ENCODE measurements around the gene AATK.

The AATK gene

GRCh38 chr17:81130385-81131361 is 35.3 kb downstream of the AATK start:
- Histone ChIP-seq H3K27me3 (ENCODE audit: insufficient read depth, insufficient read length) (no peaks in the 10 kb centered on the region), H3K9me3 (ENCODE audit: insufficient read depth, low read length) (no peaks in the 10 kb centered on the region), H3K36me3 (ENCODE audit: insufficient read depth, insufficient read length, low read length) (no peaks in the 10 kb centered on the region), H3K9ac (ENCODE audit: insufficient read length, low read depth) (no peak overlapping the region), H3K4me1 (ENCODE audit: insufficient read depth, insufficient read length) (peaks cover 50% of the 10 kb centered on the region), H3K4me3 (ENCODE audit: insufficient read length, low read depth) (no peak overlapping the region)
- no peak for DNase-seq (ENCODE audit: low read depth, low spot score)
- TF ChIP-seq ZNF274 (IDR thresholded peaks at IDR 0.05; ENCODE audit: low read depth, low read length) (no peak), SUZ12 (IDR thresholded peaks at IDR 0.05; ENCODE audit: extremely low read depth, insufficient read depth, insufficient read length) (no peak), YY1 (IDR thresholded peaks at IDR 0.05; ENCODE audit: insufficient read depth, insufficient read length) (no peak)

GRCh38 chr17:81129711-81130367 is 36.2 kb downstream of the AATK start:
- Histone ChIP-seq H3K4me3 (ENCODE audit: insufficient read length, low read depth) (no peak overlapping the region), H3K27me3 (ENCODE audit: insufficient read depth, insufficient read length) (no peaks in the 10 kb centered on the region), H3K4me1 (ENCODE audit: insufficient read depth, insufficient read length) (peaks cover 52% of the 10 kb centered on the region), H3K9me3 (ENCODE audit: insufficient read depth, low read length) (no peaks in the 10 kb centered on the region), H3K36me3 (ENCODE audit: insufficient read depth, insufficient read length, low read length) (no peaks in the 10 kb centered on the region), H3K9ac (ENCODE audit: insufficient read length, low read depth) (peak overlapping the region; percentile 26)
- no peak for TF ChIP-seq YY1 (IDR thresholded peaks at IDR 0.05; ENCODE audit: insufficient read depth, insufficient read length)
- no peak for TF ChIP-seq ZNF274 (IDR thresholded peaks at IDR 0.05; ENCODE audit: low read depth, low read length)
- TF ChIP-seq SUZ12 (IDR thresholded peaks at IDR 0.05; ENCODE audit: extremely low read depth, insufficient read depth, insufficient read length): no peak
- no peak for DNase-seq (ENCODE audit: low read depth, low spot score)

GRCh38 chr17:81129289-81129688 is 36.7 kb downstream of the AATK start:
- no peaks in the 10 kb centered on the region for H3K9me3 ChIP-seq (ENCODE audit: insufficient read depth, low read length)
- H3K9ac ChIP-seq (ENCODE audit: insufficient read length, low read depth): peak overlapping the region; percentile 26
- no peak for TF ChIP-seq ZNF274 (IDR thresholded peaks at IDR 0.05; ENCODE audit: low read depth, low read length)
- no peak for TF ChIP-seq YY1 (IDR thresholded peaks at IDR 0.05; ENCODE audit: insufficient read depth, insufficient read length)
- no peak for TF ChIP-seq SUZ12 (IDR thresholded peaks at IDR 0.05; ENCODE audit: extremely low read depth, insufficient read depth, insufficient read length)
- H3K36me3 ChIP-seq (ENCODE audit: insufficient read depth, insufficient read length, low read length): no peaks in the 10 kb centered on the region
- H3K27me3 ChIP-seq (ENCODE audit: insufficient read depth, insufficient read length): no peaks in the 10 kb centered on the region
- no peak overlapping the region for H3K4me3 ChIP-seq (ENCODE audit: insufficient read length, low read depth)
- H3K4me1 ChIP-seq (ENCODE audit: insufficient read depth, insufficient read length): peaks cover 53% of the 10 kb centered on the region
- DNase-seq (ENCODE audit: low read depth, low spot score): no peak

GRCh38 chr17:81128774-81129173 is 37.2 kb downstream of the AATK start:
- Histone ChIP-seq H3K4me1 (ENCODE audit: insufficient read depth, insufficient read length) (peaks cover 49% of the 10 kb centered on the region), H3K36me3 (ENCODE audit: insufficient read depth, insufficient read length, low read length) (no peaks in the 10 kb centered on the region), H3K4me3 (ENCODE audit: insufficient read length, low read depth) (no peak overlapping the region), H3K9ac (ENCODE audit: insufficient read length, low read depth) (no peak overlapping the region), H3K9me3 (ENCODE audit: insufficient read depth, low read length) (no peaks in the 10 kb centered on the region), H3K27me3 (ENCODE audit: insufficient read depth, insufficient read length) (no peaks in the 10 kb centered on the region)
- no peak for DNase-seq (ENCODE audit: low read depth, low spot score)
- no peak for TF ChIP-seq YY1 (IDR thresholded peaks at IDR 0.05; ENCODE audit: insufficient read depth, insufficient read length)
- TF ChIP-seq SUZ12 (IDR thresholded peaks at IDR 0.05; ENCODE audit: extremely low read depth, insufficient read depth, insufficient read length): no peak
- no peak for TF ChIP-seq ZNF274 (IDR thresholded peaks at IDR 0.05; ENCODE audit: low read depth, low read length)

GRCh38 chr17:81128338-81128737 is 37.7 kb downstream of the AATK start:
- Histone ChIP-seq H3K4me1 (ENCODE audit: insufficient read depth, insufficient read length) (peaks cover 46% of the 10 kb centered on the region), H3K9me3 (ENCODE audit: insufficient read depth, low read length) (no peaks in the 10 kb centered on the region), H3K36me3 (ENCODE audit: insufficient read depth, insufficient read length, low read length) (no peaks in the 10 kb centered on the region), H3K27me3 (ENCODE audit: insufficient read depth, insufficient read length) (no peaks in the 10 kb centered on the region), H3K9ac (ENCODE audit: insufficient read length, low read depth) (no peak overlapping the region), H3K4me3 (ENCODE audit: insufficient read length, low read depth) (no peak overlapping the region)
- no peak for DNase-seq (ENCODE audit: low read depth, low spot score)
- TF ChIP-seq SUZ12 (IDR thresholded peaks at IDR 0.05; ENCODE audit: extremely low read depth, insufficient read depth, insufficient read length) (no peak), YY1 (IDR thresholded peaks at IDR 0.05; ENCODE audit: insufficient read depth, insufficient read length) (no peak), ZNF274 (IDR thresholded peaks at IDR 0.05; ENCODE audit: low read depth, low read length) (no peak)

GRCh38 chr17:81127526-81128177 is 38.4 kb downstream of the AATK start:
- no peak for DNase-seq (ENCODE audit: low read depth, low spot score)
- no peak overlapping the region for H3K9ac ChIP-seq (ENCODE audit: insufficient read length, low read depth)
- H3K4me3 ChIP-seq (ENCODE audit: insufficient read length, low read depth): no peak overlapping the region
- H3K27me3 ChIP-seq (ENCODE audit: insufficient read depth, insufficient read length): no peaks in the 10 kb centered on the region
- TF ChIP-seq ZNF274 (IDR thresholded peaks at IDR 0.05; ENCODE audit: low read depth, low read length): no peak
- no peak for TF ChIP-seq YY1 (IDR thresholded peaks at IDR 0.05; ENCODE audit: insufficient read depth, insufficient read length)
- TF ChIP-seq SUZ12 (IDR thresholded peaks at IDR 0.05; ENCODE audit: extremely low read depth, insufficient read depth, insufficient read length): no peak
- H3K9me3 ChIP-seq (ENCODE audit: insufficient read depth, low read length): no peaks in the 10 kb centered on the region
- no peaks in the 10 kb centered on the region for H3K36me3 ChIP-seq (ENCODE audit: insufficient read depth, insufficient read length, low read length)
- peaks cover 43% of the 10 kb centered on the region for H3K4me1 ChIP-seq (ENCODE audit: insufficient read depth, insufficient read length)

- no peak for TF ChIP-seq ZNF274 (IDR thresholded peaks at IDR 0.05; ENCODE audit: low read depth, low read length)
- no peak for TF ChIP-seq YY1 (IDR thresholded peaks at IDR 0.05; ENCODE audit: insufficient read depth, insufficient read length)
- no peak for TF ChIP-seq SUZ12 (IDR thresholded peaks at IDR 0.05; ENCODE audit: extremely low read depth, insufficient read depth, insufficient read length)
- H3K9ac ChIP-seq (ENCODE audit: insufficient read length, low read depth): peak overlapping the region; percentile 56
Observed at GRCh38 chr17:81127133-81127455, 38.9 kb downstream of the AATK start.

More at GRCh38 chr17:81127133-81127455, 38.9 kb downstream of the AATK start:
- Histone ChIP-seq H3K27me3 (ENCODE audit: insufficient read depth, insufficient read length) (no peaks in the 10 kb centered on the region), H3K36me3 (ENCODE audit: insufficient read depth, insufficient read length, low read length) (no peaks in the 10 kb centered on the region), H3K4me3 (ENCODE audit: insufficient read length, low read depth) (no peak overlapping the region), H3K9me3 (ENCODE audit: insufficient read depth, low read length) (no peaks in the 10 kb centered on the region), H3K4me1 (ENCODE audit: insufficient read depth, insufficient read length) (peaks cover 43% of the 10 kb centered on the region)
- DNase-seq (ENCODE audit: low read depth, low spot score): no peak

All from NT2/D1 (cell line).